CMK (cell line): ENCODE data around the gene URB2.
"Not testable (repeated sequence)": the region's sequence is repeated elsewhere in the genome, so short reads cannot be mapped to it uniquely, and the experiment has no call there.

Experiments
- DNase-seq: peaks from one replicate; pipeline ENCODE4 v3.0.0-alpha.2; 2010; ENCODE audit warnings: low read depth

URB2 gene

GRCh38 chr1:229693129-229693900 lies 67.3 kb downstream of the URB2 start:
- no peak for DNase-seq

GRCh38 chr1:229694053-229694693 lies 68.1 kb downstream of the URB2 start:
- no peak for DNase-seq

GRCh38 chr1:229696385-229696784 lies 70.3 kb downstream of the URB2 start:
- no peak for DNase-seq

- DNase-seq, result no peak
Observed at GRCh38 chr1:229699613-229700267, 73.7 kb downstream of the URB2 start.

- no peak for DNase-seq
Observed at GRCh38 chr1:229704157-229704556, 78.1 kb downstream of the URB2 start.

GRCh38 chr1:229705152-229705551 lies 79.1 kb downstream of the URB2 start:
- not testable (repeated sequence) for DNase-seq

GRCh38 chr1:229707127-229707526 lies 81.1 kb downstream of the URB2 start:
- DNase-seq, result not testable (repeated sequence)

GRCh38 chr1:229709500-229710013 lies 83.5 kb downstream of the URB2 start:
- DNase-seq, result no peak
